HL-60/S4 (cell line): ENCODE measurements around the gene ABCB10.

Experiments used
- in situ Hi-C: fragments of 300-500 bp; cut with MboI; formaldehyde crosslinking; loops from 2 replicates; pipeline ENCODE4 v1.14.3; 2022; ENCODE audit warnings: low sequenced_read_pairs

ABCB10 gene

DNA sequence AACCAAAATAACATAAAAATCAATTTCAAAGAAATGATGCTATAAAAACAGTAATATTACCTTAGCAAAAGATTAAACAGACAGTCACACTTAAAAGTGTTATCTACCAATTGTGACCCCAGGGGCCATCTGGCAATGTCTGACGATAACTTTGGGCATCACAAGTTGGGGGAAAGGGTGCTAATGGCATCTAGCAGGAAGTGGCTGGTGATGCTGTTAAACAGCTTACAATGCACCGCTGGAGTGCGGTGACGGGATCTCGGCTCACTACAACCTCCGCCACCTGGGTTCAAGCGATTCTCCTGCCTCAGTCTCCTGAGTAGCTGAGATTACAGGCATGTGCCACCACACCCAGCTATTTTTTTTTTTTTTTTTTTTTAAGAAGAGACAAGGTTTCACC is 78.0 kb downstream of the ABCB10 start:
- in situ Hi-C loops, result loop anchor here (5.0 to 25.0 kb wide), 2 partner anchors 223 to 832 kb away; no protein-coding TSS in a partner anchor

DNA sequence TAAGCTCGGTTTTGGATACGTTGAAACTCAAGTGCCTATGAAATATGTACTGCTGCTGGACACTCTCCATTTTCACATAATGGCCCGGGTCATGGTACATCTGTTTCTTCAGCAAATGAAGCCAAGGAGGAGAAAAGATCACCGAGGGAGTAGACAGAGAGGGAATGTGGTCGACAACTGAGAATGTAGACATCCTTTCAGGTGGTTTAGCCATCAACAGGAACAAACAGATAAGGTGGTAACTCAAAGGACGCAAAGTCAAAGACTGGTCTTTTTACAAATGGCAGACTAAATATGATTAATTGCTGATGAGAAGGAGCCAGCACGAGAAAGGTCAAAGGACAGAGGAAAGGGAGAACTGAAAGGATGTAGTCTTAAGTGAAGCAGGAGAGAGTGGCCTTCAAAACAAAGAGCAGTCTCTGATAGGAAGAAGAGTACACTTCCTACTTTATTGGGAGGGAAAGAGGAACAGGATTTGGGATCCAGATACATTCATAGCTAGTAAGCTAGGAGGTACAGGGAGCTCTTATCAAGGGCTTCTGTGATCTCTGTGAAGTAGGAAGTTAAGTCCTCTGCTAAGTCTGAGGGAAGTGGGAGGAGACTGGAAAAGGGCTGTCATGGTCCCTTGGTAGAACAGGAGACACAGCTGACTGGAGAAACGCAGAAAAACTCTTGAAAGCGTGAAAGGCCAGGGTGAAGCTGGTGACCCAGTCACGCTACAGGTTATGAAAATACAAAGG is 78.7 kb downstream of the ABCB10 start:
- in situ Hi-C loops, result loop anchor here (5.0 to 25.0 kb wide), 2 partner anchors 223 to 832 kb away; no protein-coding TSS in a partner anchor

- in situ Hi-C loops, result loop anchor here (25.0 kb wide), 1 partner anchor 833 kb away; no protein-coding TSS in a partner anchor
Observed at GRCh38 chr1:229478852-229479251, 79.7 kb downstream of the ABCB10 start.

- in situ Hi-C loops, result loop anchor here (25.0 kb wide), 1 partner anchor 836 kb away; no protein-coding TSS in a partner anchor
Observed at GRCh38 chr1:229475859-229476258, 82.6 kb downstream of the ABCB10 start.

GRCh38 chr1:229474509-229474908 is 84.0 kb downstream of the ABCB10 start:
- in situ Hi-C loops, result no loop called here

DNA sequence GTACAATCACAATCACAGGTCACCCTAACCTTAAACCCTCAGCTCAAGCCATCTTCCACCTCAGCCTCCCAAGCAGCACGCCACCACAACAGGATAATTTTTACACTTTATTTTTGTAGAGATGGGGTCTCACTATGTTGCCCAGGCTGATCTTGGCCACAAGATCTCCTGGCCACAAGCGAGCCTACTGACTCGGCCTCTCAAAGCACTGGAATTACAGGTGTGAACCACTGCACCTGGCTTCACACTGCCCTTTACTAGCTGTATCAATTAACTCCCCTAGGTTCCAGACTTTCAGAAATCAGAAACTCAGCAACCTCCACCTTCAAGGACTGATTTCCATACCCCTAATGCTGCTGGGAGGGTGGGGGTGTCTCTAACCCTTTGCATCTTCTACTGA is 87.3 kb downstream of the ABCB10 start:
- in situ Hi-C loops, result no loop called here

DNA sequence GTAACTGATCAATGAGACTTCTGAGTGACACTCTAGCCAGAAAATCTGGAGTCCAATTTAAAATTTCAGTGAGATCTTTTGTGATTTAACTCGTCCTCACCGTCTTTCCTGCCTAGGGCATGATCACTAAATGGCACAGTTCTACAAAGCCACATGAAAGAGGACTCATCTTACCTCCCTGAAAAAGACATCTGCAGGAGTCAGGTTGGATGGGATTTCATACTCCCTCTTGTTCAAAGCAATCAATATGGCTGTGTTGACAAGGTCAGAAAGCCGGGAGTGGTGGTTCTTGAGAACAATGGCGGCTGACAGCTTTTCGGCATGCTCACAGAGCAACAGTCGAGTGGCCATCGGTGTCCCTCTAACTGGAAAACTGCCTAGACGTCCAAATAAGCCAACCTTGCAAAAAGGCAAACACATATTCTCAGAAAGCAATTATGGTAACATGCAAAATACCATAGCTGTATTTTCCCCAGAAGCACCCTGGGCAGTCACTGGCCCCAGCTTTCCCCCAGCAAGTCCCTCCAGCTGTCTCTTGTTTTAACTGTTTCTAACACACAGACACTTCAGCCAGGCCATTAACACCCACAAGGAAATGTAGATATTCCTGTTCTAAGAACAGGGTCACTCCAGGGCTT is 88.0 kb downstream of the ABCB10 start:
- in situ Hi-C loops, result no loop called here

GRCh38 chr1:229466887-229467286 is 91.6 kb downstream of the ABCB10 start:
- in situ Hi-C loops, result loop anchor here (10.0 kb wide), 1 partner anchor 202 kb away; no protein-coding TSS in a partner anchor
